ENCODE results near the gene CCNH. TPM values are rescaled to one million over a fixed set of nuclear protein-coding genes. Genes with fewer than 3 reads are reported as not detected.

CCNH gene
- total RNA-seq, 4 donors from 2014 or later: 51.4 to 128 (median 54.5) TPM

DNA sequence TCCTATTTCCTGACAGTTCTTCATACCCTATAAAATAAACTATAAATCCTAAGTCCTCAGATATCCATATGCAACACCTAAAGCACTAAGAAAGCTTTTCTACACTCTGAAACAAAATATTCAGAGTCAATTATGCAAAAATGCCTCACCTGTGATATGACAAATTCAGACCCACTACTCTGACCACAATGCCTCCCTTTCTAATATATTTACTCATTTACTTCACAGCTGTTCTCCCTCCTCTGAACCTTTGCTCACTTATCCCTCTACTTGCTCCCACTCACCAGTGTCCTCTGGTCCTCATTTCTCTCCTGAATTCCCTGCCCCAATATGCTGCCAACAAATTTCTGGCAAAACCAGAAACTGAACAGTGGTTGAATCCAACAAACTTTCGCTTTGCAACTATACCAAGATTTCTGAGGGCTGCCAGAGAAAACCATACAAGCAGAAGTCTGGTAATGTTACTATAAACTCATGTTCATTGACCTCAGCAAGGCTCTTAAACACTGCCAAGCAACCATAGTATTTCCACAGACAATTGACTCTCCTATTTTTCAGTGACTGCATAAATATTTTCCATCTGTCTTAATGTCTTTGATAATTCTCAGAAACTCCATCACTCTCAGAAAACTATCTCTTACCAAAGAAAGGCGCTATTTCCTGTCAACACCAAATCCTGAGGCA lies 7.1 kb downstream of the CCNH start:
- peaks cover 7% of the 10 kb centered on the region for H3K4me1 ChIP-seq
- H3K36me3 ChIP-seq: peaks cover 67% of the 10 kb centered on the region
- no peak overlapping the region for H3K27ac ChIP-seq
- H3K4me3 ChIP-seq: no peak overlapping the region
- no peak for TF ChIP-seq POLR2A (IDR thresholded peaks at IDR 0.05)
- no peak for TF ChIP-seq EP300 (IDR thresholded peaks at IDR 0.05)
- no peak for TF ChIP-seq CTCF (IDR thresholded peaks at IDR 0.05)
- no peak for TF ChIP-seq POLR2AphosphoS5 (IDR thresholded peaks at IDR 0.05)
- H3K9me3 ChIP-seq: no peaks in the 10 kb centered on the region
- DNase-seq (ENCODE audit: low spot score in 2 of 2): no peak
- 92% methylated on average over 2 of the region's 2 CpGs for WGBS
- H3K27me3 ChIP-seq: no peaks in the 10 kb centered on the region

DNA sequence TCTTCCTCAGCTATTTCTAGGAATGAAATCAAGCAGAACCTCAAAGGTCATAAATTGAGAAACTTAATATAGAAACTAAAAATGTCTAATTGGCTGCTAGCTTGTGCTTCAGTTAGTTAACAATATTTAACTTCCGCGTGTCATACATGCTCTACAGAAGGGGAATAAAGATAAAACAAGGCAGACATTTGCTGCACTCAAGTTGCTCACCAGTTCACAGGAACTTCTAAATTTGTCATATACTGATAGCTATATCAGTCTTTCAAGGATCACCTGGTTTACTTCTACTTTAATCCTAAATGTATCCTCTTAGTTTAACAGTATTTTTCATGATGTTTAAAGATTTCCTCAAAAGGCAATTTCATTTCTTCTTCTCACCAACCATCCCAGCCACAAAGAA lies 8.4 kb downstream of the CCNH start:
- Histone ChIP-seq H3K36me3 (peaks cover 69% of the 10 kb centered on the region), H3K4me3 (no peak overlapping the region), H3K27ac (no peak overlapping the region), H3K27me3 (no peaks in the 10 kb centered on the region), H3K4me1 (peaks cover 6% of the 10 kb centered on the region), H3K9me3 (no peaks in the 10 kb centered on the region)
- no peak for DNase-seq (ENCODE audit: low spot score in 2 of 2)
- TF ChIP-seq CTCF (IDR thresholded peaks at IDR 0.05): no peak
- TF ChIP-seq POLR2AphosphoS5 (IDR thresholded peaks at IDR 0.05): no peak
- TF ChIP-seq POLR2A (IDR thresholded peaks at IDR 0.05): no peak
- TF ChIP-seq EP300 (IDR thresholded peaks at IDR 0.05): no peak
- 95% methylated on average over 2 of the region's 2 CpGs for WGBS

DNA sequence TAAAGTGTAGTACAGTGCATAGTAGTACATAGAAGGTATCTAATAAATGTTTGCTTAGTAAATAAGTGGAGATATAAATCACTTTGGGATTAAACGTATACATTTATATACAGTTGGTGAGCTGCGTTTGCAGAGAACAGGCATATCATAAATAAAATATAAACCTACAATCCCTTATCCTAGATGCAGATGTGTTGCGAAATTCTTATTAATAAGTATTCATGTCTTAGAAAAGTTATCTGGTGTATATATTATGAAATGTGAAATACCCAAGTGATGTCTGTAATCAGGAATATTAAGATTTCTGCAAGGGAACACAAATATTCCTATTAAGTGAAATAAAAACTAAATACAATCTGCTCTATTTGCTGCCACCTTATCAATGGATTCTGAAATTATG lies 8.8 kb downstream of the CCNH start:
- Histone ChIP-seq H3K9me3 (no peaks in the 10 kb centered on the region), H3K4me3 (no peak overlapping the region), H3K27ac (no peak overlapping the region), H3K4me1 (peaks cover 10% of the 10 kb centered on the region), H3K27me3 (no peaks in the 10 kb centered on the region), H3K36me3 (peaks cover 73% of the 10 kb centered on the region)
- no peak for DNase-seq (ENCODE audit: low spot score in 2 of 2)
- no peak for TF ChIP-seq CTCF (IDR thresholded peaks at IDR 0.05)
- no peak for TF ChIP-seq EP300 (IDR thresholded peaks at IDR 0.05)
- TF ChIP-seq POLR2A (IDR thresholded peaks at IDR 0.05): no peak
- no peak for TF ChIP-seq POLR2AphosphoS5 (IDR thresholded peaks at IDR 0.05)
- 97% methylated on average over 3 of the region's 3 CpGs for WGBS

DNA sequence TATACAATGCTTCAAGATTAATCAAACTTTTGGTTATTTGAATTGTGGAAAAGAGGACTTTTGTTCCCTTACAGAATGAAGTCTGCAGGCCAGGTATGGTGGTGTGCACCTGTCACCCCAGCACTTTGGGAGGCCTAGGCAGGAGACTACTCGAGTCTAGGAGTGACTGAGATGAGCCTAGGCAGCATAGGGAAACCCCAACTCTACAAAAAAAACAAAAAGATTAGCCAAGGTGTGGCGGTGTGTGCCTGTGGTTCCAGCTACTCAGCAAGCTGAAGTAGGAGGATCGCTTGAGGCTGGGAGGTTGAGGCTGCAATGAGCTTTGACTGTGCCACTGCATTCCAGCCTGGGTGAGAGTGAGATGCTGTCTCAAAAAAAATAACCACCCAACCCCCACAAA lies 9.3 kb downstream of the CCNH start:
- H3K9me3 ChIP-seq: no peaks in the 10 kb centered on the region
- DNase-seq (ENCODE audit: low spot score in 2 of 2): no peak
- no peak for TF ChIP-seq POLR2A (IDR thresholded peaks at IDR 0.05)
- TF ChIP-seq POLR2AphosphoS5 (IDR thresholded peaks at IDR 0.05): no peak
- no peak for TF ChIP-seq EP300 (IDR thresholded peaks at IDR 0.05)
- H3K4me1 ChIP-seq: peaks cover 10% of the 10 kb centered on the region
- H3K4me3 ChIP-seq: no peak overlapping the region
- peaks cover 73% of the 10 kb centered on the region for H3K36me3 ChIP-seq
- no peak overlapping the region for H3K27ac ChIP-seq
- no peaks in the 10 kb centered on the region for H3K27me3 ChIP-seq
- WGBS: 86% methylated on average over 3 of the region's 3 CpGs

- Histone ChIP-seq H3K27me3 (no peaks in the 10 kb centered on the region), H3K9me3 (no peaks in the 10 kb centered on the region), H3K4me3 (no peak overlapping the region), H3K27ac (no peak overlapping the region), H3K4me1 (peaks cover 10% of the 10 kb centered on the region), H3K36me3 (peaks cover 73% of the 10 kb centered on the region)
- TF ChIP-seq POLR2AphosphoS5 (IDR thresholded peaks at IDR 0.05): no peak
- no peak for TF ChIP-seq POLR2A (IDR thresholded peaks at IDR 0.05)
- TF ChIP-seq CTCF (IDR thresholded peaks at IDR 0.05): no peak
- no peak for TF ChIP-seq EP300 (IDR thresholded peaks at IDR 0.05)
- DNase-seq (ENCODE audit: low spot score in 2 of 2): no peak
Measured at GRCh38 chr5:87401626-87402025, 11.1 kb downstream of the CCNH start.
